NCI-H82 treated with DMSO at 0.1 percent for 48 hours (cell line): ENCODE measurements around the gene LDHAL6A.
"Not testable (repeated sequence)": the region's sequence is repeated elsewhere in the genome, so short reads cannot be mapped to it uniquely, and the experiment has no call there.

Source experiments
- DNase-seq: peaks from one replicate; lab custom pipeline; 2025; ENCODE audit not compliant: unreplicated experiment; lab: John Stamatoyannopoulos, UW

The LDHAL6A gene

DNA sequence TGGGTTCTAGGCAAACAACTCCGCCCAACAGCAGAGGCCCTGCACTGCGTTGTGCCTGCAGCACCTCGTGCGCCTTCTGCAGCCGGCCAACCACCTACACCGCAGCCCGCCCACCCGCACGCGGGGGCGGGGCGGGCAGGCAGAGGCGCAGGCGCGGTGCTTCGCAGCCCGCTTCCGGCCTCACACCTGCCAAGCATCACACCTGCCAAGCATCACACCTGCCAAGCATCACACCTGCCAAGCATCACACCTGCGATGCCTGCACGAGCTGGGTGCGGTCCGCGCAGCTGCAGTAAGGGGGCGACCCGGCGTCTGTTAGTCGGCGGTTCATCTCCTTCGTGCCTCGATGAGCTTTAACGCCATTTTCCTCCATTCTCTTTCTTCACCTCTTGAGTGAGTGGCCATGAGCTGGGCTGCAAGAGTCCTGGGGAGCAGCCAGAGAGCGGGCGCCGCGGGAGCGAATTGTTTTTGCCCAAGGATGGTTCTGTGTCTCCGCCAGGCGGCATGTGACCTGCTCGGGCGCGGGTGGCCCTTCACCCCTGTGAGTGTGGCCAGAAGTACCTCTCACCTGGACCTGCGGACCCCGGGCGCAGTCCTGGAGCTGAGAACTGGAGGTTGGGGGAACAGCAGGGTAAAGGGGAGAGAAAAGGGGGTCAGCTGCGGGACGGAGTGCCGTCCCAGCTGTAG is at the start of gene LDHAL6A:
LDHAL6A (plus strand) TSS at position 171 of the 687 bp plus-strand sequence. CDS start 825 bp downstream, outside the sequence.
- no peak for DNase-seq

- DNase-seq = not testable (repeated sequence)
Measured at GRCh38 chr11:18407400-18407799, 48.3 kb upstream of the LDHAL6A start.

DNA sequence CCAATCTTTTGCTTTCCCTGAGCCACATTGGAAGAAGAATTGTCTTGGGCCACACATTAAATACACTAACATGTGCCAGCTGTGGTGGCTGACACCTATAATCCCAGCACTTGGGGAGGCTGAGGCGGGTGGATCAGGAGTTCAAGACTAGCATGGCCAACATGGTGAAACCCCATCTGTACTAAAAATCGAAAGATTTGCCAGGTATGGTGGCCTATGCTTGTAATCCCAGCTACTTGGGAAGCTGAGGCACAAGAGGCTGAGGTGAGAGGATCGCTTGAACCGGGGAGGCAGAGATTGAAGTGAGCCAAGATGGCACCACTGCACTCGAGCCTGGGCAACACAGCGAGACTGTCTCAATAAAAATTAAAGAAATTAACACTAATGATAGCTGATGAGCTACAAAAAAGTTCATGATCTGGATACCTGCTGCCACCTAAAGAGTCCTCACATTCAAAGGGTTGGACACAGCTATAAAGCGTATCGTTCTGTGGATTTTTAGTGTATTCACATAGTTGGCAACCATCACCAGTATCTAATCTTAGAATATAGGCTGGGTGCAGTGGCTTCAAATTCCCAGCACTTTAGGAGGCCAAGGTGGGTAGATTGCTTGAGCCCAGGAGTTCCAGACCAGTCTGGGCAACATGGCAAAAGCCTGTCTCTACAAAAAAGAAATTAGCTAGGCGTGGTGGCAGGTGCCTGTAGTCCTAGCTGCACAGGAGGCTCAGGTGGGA is 46.9 kb upstream of the LDHAL6A start:
- no peak for DNase-seq

DNA sequence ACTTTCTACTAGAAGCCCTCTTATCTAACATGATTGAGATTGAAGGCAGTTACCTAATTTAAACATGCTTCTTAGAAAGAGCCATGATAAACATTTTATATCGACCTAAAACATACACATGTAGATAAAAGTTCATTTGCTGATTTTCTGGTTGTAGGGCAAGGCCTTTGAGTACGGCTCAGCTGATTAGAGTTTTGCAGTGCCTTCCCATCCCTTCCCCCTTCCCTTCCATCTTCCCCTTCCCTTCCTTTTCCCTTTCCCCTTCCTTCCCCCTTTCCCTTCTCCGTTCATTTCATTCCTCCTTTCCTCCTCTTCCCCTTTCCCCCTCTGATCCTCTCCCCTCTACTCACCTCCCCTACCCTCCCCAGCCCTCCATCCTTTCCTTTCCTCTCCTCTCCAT is 39.2 kb upstream of the LDHAL6A start:
- no peak for DNase-seq

DNA sequence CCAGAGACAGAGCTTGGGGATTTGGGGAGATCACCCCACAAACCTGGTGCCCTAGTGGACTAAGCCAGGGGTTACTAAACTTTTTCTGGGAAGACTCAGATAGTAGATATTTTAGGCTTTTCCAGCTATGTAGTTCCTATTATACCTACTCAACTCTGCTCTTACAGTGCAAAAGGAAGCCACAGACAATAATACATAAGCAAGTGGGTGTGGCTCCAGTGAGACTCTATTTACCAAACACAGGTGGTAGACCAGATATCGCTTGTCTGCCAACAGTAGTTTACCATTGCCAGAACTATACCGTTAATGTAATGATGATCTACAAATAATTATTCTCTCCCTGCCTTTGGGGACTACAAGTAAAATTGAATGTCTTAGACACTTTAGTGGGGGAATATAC is 36.6 kb upstream of the LDHAL6A start:
- DNase-seq = no peak

DNA sequence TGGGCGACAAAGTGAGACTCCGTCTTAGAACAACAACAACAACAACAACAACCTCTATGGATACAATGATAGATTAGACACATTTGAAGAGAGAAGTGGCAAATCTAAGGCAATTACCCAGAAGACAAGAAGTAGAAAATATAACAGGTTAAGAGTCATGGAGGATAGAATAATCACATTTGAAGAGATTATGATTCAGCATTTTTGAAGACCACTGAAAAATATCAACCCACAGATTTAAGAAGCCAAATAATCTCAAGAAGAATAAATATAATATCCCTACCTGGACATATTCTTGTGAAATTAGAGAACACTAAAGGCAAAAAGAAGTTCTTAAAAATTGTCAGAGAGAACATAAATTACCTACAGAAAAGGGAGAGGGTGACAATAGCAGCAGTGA is 35.6 kb upstream of the LDHAL6A start:
- DNase-seq = no peak

- DNase-seq = no peak
Measured at GRCh38 chr11:18427240-18427639, 28.4 kb upstream of the LDHAL6A start.

- DNase-seq = no peak
Measured at GRCh38 chr11:18429332-18429731, 26.3 kb upstream of the LDHAL6A start.

DNA sequence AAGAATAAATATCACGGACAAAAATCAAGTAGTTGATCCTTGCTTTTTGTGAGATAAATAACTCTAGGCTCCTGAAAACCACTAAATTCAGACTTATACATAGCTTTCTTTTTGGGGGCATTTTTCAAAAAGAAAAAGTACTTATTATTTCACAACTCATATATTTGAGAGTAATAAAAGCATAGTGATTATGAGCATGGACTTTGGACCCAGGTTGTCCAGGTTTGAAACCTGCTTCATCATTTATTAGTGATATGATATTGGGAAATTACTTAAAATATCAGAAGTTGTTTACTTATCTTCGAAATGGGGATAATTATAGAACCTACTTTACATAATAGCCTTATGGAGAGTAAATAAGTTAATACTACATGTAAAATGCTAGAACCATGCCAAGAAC is 17.0 kb upstream of the LDHAL6A start:
- DNase-seq = no peak

DNA sequence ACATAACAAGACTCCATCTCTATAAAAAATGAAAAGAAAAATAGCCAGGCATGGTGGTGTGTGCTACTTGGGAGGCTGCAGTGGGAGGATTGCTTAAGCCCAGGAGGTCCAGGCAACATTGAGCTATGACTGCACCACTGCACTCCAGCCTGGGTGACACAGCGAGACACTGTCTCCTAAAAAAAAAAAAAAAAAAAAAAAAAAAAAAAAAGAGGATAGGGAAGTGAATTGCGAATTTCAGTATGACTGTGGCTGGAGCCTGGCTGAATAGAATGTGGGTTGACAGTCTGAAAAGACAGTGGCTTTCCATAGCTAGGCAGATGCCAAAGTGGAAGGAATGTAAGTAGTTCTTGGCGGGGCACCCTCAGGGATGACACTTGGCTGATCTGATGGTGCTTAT is 6.4 kb upstream of the LDHAL6A start:
- DNase-seq = no peak

DNA sequence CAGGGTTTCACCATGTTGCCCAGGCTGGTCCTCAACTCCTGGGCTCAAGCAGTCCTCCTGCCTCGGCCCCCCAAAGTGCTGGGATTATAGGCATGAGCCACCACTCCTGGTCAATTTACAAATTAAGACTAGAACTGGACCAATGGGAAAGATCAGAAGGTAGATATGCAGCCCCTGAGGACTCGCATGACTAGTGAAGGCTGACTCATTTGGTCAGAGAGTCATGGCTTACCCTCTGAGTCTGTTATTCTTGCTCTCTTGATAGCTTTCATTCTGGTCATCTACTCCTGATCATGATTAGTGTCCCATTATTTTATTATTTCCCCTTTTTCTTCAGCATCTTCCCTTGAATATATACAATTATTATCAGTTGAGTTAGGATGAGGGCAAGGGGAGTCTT is 2.7 kb upstream of the LDHAL6A start:
- no peak for DNase-seq

GRCh38 chr11:18457450-18457849 is 1.8 kb downstream of the LDHAL6A start:
- DNase-seq = no peak

DNA sequence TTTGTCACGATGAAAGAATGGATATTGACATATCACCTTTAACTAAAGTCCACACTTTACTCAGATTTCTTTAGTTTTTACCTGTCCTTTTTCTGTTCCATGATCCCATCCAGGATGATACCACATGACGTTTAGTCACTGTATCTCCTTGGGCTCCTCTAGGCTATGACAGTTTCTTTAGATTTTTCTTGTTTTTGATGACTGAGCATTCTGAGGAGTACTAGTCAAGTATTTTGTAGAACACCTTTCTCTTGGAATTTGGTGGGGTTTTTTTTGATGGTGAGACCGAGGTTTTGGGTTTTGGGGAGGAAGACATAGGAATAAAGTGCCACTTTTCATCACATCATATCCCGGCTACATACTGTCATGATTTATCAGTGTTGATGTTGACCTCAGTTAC is 4.0 kb downstream of the LDHAL6A start:
- DNase-seq = no peak

DNA sequence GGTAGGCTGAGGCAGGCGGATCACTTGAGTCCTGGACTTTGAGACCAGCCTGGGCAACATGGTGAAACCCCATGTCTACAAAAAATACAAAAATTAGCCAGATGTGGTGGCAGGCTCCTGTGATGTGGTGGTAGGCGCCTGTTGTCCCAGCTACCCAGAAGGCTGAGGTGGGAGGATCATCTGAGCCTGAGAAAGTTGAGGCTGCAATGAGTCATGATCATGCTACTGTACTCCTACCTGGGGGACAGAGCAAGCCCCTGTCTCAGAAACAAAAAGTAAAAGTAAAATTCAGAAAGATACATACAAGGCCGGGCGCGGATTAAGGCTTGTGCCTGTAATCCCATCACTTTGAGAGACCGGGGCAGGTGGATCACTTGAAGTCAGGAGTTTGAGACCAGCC is 6.3 kb downstream of the LDHAL6A start:
- DNase-seq = no peak

GRCh38 chr11:18463439-18463838 is 7.8 kb downstream of the LDHAL6A start:
- DNase-seq = no peak

DNA sequence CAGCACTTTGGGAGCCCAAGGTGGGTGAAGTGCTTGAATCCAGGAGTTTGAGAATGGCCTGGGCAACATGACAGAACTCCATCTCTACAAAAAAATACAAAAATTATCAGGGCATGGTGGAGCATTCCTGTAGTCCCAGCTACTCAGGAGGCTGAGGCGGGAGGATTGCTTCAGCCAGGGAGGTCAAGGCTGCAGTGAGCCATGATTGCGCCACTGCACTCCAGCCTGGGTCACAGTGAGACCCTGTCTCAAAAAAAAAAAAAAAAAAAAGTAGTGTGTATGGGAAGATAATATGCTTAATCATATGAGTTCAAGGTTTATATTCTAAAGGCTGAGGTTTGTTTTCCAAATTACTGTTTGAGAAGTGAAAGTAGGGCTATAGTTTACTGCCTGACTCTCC is 10.7 kb downstream of the LDHAL6A start:
- no peak for DNase-seq

DNA sequence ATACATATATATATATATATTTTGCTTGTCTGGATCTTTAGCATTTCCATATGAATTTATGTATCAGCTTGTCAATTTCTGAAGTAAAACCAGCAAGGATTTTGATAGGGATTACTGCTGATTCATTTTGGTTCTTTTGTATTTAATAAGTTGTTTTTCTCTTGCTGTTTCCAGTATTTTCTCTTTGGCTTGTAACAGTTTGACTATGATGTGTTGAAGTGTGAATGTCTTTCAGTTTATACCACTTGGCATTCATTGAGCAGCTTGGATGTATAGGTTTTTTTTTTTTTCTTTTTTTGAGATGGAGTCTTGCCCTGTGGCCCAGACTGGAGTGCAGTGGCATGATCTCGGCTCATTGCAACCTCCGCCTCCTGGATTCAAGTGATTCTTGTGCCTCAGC is 12.4 kb downstream of the LDHAL6A start:
- no peak for DNase-seq

DNA sequence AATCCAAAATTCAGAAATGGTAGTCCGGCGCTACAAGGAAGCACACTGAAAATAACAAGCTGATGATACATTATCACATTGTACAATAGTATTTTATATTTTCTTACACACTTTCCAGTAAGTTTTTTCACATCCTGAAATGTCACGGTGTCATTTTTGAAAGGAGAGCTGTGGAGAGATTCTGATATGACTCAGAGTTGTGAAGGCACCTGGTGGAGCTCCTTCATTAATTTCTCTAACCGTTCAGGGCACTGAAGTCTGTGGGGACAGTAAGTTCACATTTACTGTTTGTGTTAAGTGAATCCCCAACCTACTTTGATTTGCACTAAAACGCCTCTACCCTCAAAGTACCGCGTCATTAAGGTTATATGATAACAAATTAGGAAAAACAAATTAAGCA is 13.3 kb downstream of the LDHAL6A start:
- no peak for DNase-seq

- DNase-seq = no peak
Measured at GRCh38 chr11:18471995-18472394, 16.3 kb downstream of the LDHAL6A start.

- DNase-seq = no peak
Measured at GRCh38 chr11:18472587-18472986, 16.9 kb downstream of the LDHAL6A start.

GRCh38 chr11:18479063-18479462 is 23.4 kb downstream of the LDHAL6A start:
- no peak for DNase-seq

GRCh38 chr11:18485913-18486528 is 30.4 kb downstream of the LDHAL6A start:
- DNase-seq = no peak
